ENCODE data around the gene VWF. TPM values are rescaled to one million over a fixed set of nuclear protein-coding genes. Genes with fewer than 3 reads are reported as not detected.

The VWF gene
- polyA plus RNA-seq, 4 donors: 10.1 to 16.9 (median 13.2) TPM

- no peak for DNase-seq (ENCODE audit: low read depth in 4 of 4, low spot score in 3 of 4)
These were observed 44.1 kb downstream of the VWF start for GRCh38 chr12:6080149-6081045.

- DNase-seq (ENCODE audit: low read depth in 4 of 4, low spot score in 3 of 4): no peak
These were observed 45.9 kb downstream of the VWF start for GRCh38 chr12:6078398-6079096.

- no peak for DNase-seq (ENCODE audit: low read depth in 4 of 4, low spot score in 3 of 4)
These were observed 46.8 kb downstream of the VWF start for GRCh38 chr12:6077692-6078083.

- DNase-seq (ENCODE audit: low read depth in 4 of 4, low spot score in 3 of 4): no peak
These were observed 47.4 kb downstream of the VWF start for GRCh38 chr12:6076776-6077691.

- DNase-seq (ENCODE audit: low read depth in 4 of 4, low spot score in 3 of 4): no peak
These were observed 48.1 kb downstream of the VWF start for GRCh38 chr12:6076346-6076745.

- DNase-seq (ENCODE audit: low read depth in 4 of 4, low spot score in 3 of 4): no peak
These were observed 49.4 kb downstream of the VWF start for GRCh38 chr12:6074979-6075585.

GRCh38 chr12:6074427-6074826 lies 50.0 kb downstream of the VWF start:
- no peak for DNase-seq (ENCODE audit: low read depth in 4 of 4, low spot score in 3 of 4)

GRCh38 chr12:6073426-6073825 lies 51.0 kb downstream of the VWF start:
- no peak for DNase-seq (ENCODE audit: low read depth in 4 of 4, low spot score in 3 of 4)

GRCh38 chr12:6072302-6072752 lies 52.1 kb downstream of the VWF start:
- DNase-seq (ENCODE audit: low read depth in 4 of 4, low spot score in 3 of 4): no peak

GRCh38 chr12:6071589-6071988 lies 52.9 kb downstream of the VWF start:
- DNase-seq (ENCODE audit: low read depth in 4 of 4, low spot score in 3 of 4): no peak

GRCh38 chr12:6070472-6071257 lies 53.8 kb downstream of the VWF start:
- no peak for DNase-seq (ENCODE audit: low read depth in 4 of 4, low spot score in 3 of 4)

- DNase-seq (ENCODE audit: low read depth in 4 of 4, low spot score in 3 of 4): no peak
These were observed 54.9 kb downstream of the VWF start for GRCh38 chr12:6069437-6070093.

- no peak for DNase-seq (ENCODE audit: low read depth in 4 of 4, low spot score in 3 of 4)
These were observed 56.2 kb downstream of the VWF start for GRCh38 chr12:6068227-6068626.

GRCh38 chr12:6067152-6067916 lies 57.1 kb downstream of the VWF start:
- DNase-seq (ENCODE audit: low read depth in 4 of 4, low spot score in 3 of 4): no peak

- no peak for DNase-seq (ENCODE audit: low read depth in 4 of 4, low spot score in 3 of 4)
These were observed 57.8 kb downstream of the VWF start for GRCh38 chr12:6066651-6067050.

GRCh38 chr12:6065863-6066199 lies 58.6 kb downstream of the VWF start:
- no peak for DNase-seq (ENCODE audit: low read depth in 4 of 4, low spot score in 3 of 4)

- DNase-seq (ENCODE audit: low read depth in 4 of 4, low spot score in 3 of 4): no peak
These were observed 59.2 kb downstream of the VWF start for GRCh38 chr12:6065131-6065862.
